HG03045 (cell line): ENCODE results near the gene ZBTB20.

Experiments used
- ATAC-seq: cut with Tn5 transposase; IDR thresholded peaks from one replicate; pipeline ENCODE4 v1.9.1; 2021; ENCODE audit warnings: mild to moderate bottlenecking, moderate library complexity; ENCODE audit not compliant: unreplicated experiment

Gene ZBTB20

DNA sequence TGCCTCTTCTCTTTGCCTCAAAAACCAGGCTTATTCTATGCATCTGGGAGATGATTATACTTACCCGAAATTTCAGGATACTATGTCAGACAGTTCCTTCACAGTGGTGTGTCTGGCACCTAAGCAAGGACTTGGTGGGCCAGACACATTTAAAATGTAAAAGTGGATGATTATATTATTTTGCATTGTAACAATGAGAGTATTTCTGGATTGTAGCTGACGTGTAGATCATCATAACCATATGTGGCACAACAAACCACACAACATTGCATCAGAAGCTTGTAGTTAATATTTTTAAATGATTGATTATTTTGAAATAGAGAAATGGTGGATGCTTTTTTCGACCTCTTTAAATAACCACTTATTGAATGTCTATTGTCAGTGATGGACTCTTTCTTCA, 744.2 kb downstream of the ZBTB20 start:
- no peak for ATAC-seq

DNA sequence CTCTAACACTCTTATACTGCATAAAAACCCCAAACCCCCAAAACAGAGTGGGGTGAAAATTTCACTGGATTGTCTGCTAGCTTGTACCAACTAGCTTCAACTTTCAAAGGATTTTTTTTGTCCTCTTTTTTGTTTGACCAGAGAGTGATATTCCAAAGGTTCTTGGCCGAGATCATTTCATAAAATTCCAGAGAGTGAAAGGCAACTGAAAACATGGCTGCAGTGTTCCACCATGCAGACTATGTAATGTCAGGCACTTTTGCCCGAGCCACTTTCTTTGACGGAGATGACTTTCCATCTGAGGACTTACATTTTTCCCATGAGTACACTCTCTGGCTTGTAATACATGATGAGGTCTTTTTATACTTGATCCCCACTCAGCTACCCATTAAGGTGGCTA, 745.7 kb downstream of the ZBTB20 start:
- no peak for ATAC-seq

DNA sequence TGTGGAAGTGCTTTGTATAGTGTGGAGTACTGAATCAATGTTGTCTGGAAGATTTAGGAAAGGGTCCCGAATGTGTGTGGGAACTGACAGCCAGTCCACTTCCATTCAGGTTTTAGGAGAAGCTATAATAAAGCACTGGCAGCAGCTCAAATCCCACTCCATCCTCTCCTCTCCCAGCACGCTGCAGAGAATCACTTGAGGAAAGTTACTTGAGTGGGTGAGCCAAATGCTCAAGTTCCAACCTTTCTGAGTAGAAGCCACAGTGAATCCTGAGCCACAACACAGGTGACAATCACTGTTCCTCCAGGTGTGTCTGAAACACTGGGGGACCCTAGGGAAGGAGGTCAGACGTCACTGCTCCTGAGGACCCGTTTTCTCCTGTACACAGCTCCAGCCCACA, 746.7 kb downstream of the ZBTB20 start:
- ATAC-seq: no peak

DNA sequence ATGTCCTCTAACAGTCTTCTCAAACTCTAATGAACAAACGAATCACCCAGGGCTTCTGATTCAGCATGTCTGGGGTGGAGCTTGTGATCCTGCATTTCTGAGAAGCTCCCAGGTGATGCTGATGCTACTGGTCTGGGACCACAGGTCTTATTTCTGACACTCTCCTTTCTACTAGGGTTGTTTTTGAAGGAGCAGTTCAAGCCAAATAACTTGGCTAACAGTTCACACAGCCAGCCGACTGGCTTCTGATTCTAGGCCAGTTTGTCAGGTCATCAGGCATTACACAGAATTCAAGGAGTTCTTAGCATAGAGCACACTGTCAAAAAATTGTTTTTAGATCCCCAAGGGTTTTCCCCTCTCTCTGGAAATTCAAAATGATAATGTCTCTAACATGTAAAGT, 752.5 kb downstream of the ZBTB20 start:
- no peak for ATAC-seq

DNA sequence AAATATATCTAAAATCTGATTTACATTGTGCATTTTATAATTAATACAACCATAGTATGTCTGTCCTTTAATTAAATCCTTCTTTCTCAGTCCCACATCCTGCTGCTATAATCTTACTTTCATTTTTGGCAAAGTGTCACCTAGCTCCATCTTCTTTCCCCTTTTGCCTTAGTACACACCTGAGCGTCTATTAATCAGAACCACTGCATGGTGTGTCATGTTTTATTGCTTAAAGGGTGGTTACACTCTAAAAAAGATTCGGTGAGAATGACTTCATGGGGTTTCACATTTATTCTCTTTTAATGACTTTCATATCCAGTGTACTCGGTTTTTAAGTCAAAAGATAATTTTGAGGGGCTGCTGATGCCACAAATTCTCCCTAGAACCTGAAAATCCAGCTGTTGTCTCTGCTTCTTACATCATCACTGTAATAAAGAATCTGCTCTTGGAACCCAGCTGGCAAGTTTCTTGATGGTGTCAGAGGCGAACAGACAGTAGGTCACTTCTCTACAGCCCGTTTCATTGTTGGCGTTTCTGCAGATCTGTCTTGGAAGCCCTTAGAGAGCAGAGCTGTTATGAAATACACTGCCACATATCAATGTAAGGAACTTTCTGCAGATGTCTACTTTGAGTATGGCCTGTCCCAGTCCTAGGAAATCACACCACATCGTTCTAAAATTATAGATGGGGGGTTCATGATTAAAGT, 753.6 kb downstream of the ZBTB20 start:
- no peak for ATAC-seq

DNA sequence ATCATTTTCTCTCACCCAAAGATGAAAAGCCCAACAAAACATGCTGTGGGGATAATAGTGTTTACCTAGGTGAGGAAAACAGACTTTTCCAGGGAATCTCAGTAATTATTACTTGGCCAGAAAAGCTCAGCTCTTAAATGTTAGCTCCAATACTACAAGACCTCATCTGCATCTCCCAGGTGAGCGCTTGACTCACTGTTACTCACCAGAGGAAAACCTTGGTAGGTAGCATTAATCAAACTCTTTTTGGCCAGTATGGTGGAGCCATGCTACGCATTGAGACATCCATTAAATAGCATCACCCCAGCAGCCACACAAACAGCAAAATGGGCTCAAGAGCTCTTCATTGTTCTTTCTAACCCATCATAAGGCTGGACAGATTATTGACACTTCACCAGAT, 754.3 kb downstream of the ZBTB20 start:
- no peak for ATAC-seq

DNA sequence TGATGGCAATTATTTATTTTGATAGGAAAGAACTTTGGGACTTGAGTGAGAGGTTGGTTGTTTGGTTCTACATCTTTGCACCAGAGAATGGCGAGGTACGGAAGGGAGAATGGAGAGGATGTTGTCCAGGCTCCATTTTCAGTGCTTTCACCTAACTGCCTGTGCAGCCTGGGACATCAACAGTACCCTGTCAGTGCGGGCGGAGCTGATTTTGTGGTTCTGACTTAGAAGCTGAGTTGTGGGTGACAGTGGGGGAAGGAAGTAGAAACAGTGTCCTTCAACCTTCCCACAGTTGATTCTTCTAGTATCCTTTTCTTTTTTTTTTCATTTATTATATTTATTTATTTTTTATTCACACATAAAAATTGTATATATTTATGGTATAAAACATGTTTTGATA, 757.9 kb downstream of the ZBTB20 start:
- ATAC-seq: no peak

DNA sequence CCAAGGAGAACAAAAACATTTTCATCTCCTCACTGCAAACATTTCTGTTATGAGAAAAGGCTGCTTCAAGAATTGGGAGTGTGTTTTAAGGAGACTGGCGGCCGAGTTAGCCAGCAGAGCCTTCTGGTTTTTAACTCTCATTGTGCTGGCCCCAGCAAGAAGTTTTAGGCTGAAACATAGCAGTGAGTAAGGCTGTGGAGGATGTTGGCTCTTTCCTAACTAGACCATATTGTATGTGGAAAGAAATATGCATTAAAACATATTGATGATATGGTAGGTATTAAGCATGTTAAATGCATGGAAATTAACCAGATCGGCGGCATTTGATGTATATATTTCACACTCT, 762.6 kb downstream of the ZBTB20 start:
- no peak for ATAC-seq

DNA sequence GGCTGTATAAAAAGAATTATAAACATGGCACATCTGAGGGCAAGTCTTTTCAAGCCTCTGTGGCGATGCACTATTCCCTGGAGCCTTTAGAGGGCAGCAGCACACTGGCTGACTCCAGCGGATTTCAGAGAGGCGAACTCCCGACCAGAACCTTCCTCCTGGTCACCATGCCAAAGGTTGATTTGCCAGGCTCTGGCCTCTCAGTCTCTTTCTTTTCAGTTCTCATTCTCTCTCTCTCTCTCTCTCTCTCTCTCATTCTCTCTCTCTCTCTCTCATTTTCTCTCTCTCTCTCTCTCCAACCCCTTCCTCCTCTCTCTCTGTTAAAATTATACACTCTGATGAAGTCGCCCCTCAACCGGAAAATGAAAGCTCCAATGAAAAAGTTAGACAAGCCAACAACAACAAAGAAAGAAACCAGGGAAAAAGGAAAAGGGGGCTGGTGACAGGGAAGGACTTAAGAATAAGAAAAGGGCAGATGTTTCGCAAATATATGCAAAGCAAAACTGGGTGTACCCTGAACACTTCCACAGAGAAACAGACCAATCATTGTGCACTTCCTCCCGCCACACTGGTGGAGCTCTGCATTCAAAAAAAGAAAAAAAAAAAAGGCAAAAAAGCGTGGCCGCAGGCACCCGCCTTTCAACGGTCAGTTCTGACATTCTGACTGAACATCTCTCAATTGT, 763.1 kb downstream of the ZBTB20 start:
- peak; percentile 80 for ATAC-seq

DNA sequence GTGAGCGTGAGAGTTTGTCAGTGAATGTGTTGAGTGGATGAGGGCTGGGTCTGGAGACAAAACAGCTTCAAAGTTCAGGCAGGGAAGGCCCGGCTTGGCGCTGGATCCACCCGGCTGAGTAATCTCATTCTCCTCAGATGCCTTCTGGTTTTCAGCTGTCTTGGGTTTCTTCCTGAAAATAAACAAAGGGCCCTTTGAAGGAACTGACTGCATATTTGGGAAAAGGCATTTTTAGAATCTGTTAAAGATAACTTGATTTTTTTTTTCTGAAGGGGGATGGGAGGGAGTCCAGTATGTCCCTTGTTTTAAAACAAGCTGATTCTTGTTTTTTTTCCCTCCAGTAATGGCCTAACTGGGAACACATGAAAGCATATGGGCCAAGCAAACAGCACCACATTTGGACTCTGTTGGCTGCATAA, 766.8 kb downstream of the ZBTB20 start:
- no peak for ATAC-seq

DNA sequence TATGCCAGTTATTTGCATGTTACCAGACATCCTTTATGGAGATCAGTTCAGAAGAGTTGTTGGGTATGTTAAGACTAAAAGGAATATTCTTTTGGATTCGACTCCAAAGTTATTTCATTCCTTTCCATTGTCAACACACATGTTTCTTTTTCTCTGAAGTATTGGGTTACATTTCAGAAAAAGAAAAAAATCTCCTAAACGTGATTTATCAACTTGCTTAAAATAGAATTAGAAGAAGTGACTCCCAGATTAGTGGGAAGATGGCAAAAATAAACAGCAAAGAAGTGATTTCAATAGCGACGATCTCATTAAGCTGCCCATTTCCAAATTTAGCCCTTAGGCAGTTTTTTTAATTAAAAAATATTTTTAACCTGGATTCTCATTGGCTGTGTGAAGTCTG, 767.8 kb downstream of the ZBTB20 start:
- no peak for ATAC-seq

DNA sequence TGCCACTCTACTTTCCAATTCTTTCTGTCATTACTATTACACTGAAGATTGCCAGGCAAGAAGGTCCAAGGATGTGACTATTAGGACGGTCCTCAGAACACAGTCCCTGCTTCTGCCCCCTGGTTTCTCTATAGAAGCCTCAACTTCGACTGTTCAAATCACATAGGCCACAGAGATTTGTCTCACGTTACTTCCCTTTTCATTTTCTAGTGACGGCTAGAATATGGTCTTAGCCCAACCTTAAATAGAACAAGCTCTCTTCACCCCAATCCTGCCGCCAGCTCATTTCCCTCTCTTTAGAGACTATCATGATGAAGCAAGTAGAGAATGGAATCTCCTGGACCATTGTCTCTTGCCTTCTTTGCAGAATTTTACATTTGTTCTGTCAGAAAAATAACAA, 768.3 kb downstream of the ZBTB20 start:
- ATAC-seq: no peak

DNA sequence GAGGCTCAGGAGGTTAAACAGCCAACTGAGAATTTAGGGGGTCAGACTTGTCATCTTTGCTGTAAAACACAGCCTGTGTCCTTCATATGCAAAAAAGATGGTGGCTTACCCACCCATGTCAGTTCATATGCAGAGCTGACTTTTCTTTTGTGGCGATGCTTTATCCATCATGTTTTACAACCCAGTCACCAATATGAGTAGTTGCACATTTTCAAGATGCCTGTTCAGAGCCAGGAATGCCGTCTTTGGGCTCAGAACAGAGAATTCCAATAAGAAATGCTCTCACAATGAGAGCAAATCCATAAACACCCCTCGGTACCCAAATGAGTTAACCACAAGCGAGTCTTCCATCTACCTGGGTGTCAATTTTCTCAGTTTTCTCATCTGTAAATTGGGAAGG, 769.7 kb downstream of the ZBTB20 start:
- ATAC-seq: no peak

DNA sequence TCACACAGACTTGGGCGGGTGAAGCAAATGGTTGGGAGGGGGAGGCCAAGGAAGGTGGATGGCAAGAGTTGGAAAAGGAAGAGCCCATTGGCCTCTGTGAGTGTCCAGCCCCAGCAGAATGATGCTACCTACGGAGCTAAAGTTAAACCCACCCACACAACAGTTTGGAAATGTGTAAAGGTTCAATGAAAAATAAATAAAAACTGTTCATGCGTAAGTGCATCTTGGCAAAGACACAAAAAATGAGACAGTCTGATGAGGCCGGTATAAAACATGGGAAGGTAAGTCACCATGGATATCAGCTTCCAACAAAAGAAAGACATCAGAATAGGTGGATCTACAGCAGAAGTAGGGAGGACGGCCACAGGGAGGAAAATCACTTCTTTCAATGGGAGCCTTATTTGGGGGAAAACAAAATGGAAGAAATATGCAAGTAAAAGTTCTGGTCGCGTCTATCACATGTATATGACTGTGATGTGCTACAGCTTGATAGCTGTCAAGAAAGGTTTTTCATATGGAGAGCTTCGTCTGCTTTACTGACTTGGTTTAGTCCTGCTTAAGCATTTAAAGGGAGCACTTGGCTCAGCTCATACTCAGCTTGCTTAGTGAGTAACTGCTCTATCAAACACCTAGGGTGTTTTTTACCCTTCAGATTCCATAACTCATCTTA, 770.4 kb downstream of the ZBTB20 start:
- no peak for ATAC-seq

DNA sequence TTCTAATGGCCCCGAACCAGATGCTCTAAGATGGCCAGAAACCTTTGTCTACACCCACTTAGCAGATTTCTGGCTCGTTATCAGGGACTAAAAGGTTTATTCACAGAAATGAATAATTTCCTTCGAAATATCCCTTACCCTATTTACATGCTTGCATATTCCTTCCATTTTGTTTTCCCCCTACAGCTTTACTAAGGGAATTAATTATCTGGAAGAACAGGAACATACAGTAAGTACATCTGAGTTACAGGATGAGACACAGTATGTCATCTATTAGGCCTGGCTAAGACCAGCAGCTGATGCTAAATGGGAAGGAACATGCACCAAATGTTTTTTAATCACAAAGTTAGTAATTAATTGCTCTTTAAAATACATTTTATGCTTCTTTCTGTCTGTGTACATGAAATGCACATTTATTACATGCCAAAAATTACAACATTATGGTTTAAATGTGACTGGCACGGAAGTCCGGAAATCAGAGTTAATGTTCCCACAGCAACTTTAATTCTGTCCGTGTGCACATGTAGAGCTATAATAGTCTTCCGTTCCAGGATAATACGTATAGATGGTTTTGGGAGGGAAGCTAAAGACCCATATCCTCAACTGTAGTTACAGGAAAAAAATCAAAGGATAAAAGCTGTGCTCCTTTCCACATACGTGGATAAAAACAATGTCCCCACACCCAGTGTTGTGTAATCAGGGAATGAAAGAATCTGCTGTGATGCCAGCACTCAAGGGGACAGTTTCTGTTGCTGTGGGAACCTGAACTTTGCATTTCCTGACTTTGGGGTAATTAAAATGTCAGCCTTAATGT, 771.3 kb downstream of the ZBTB20 start:
- no peak for ATAC-seq

DNA sequence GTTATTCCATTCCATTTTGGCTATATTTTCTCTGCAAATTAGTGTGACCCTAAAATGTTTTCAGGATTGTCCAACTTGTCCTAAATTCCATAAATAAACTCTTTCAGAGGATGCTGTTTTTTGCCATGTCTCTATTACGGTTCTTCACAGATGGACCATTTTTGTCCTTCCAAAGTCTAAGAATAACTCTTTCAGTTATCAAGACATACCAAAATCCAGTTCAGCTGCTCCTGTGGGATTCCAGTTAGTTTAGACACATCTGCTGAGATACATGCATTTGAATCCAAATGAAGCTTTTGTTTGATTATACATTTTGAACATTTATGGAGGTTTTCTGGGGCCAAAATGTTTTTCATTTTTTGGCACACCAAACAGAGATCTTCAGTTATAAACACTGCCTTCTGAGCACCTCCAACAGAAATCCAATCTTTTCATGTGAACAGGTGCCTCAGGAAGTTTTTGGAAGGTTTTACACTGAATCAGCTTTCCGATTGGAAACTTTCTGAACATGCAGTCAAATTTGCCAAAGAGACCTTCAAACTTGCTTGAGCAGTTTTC, 772.6 kb downstream of the ZBTB20 start:
- no peak for ATAC-seq

DNA sequence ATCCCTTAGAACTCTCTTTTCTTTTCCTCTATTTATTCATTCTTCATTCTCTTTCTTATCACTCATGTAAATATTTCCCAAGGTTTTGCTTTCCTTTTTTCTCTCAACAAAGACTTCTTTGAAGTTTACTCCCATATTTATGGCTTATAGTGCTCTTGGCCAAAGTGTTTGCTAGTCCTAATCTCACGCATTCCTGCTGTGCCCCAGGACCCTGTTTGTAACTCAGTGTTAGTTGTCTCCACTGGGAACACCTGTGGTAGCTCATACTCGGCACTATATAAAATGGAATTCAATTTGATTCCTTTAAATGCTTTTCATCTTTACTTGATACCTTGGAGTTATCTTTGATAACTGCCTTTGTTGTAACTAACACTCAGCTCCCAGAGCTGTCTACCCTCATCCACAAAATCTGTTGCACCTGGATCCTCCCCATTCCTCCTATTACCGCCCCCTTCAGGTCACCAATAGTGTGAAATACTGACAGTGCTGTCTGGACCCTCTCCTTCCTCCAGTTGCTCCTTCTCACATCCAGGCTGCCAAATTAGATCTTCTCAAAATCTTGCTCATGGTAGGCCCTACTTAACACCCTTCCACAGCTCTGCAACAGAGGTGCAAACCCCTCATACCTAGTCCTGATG, 776.4 kb downstream of the ZBTB20 start:
- ATAC-seq: no peak

DNA sequence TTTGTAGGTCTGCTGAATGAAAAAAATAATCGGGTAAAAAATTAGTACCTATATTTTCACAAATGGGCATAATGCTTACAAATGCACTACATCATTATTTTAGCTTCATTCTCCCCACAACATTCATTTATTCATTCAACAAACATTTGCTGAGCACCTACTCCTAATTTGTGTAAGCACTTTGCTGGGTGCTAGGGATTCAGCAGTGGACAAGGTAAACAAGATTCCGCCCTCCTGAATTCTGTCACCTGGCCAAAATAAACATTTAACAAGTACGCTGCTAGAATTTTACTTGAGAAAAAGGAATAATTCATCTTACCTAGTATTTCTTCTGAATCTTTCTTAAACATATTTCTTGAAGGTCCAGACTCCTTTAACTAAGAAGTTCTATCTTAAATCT, 781.2 kb downstream of the ZBTB20 start:
- ATAC-seq: no peak

DNA sequence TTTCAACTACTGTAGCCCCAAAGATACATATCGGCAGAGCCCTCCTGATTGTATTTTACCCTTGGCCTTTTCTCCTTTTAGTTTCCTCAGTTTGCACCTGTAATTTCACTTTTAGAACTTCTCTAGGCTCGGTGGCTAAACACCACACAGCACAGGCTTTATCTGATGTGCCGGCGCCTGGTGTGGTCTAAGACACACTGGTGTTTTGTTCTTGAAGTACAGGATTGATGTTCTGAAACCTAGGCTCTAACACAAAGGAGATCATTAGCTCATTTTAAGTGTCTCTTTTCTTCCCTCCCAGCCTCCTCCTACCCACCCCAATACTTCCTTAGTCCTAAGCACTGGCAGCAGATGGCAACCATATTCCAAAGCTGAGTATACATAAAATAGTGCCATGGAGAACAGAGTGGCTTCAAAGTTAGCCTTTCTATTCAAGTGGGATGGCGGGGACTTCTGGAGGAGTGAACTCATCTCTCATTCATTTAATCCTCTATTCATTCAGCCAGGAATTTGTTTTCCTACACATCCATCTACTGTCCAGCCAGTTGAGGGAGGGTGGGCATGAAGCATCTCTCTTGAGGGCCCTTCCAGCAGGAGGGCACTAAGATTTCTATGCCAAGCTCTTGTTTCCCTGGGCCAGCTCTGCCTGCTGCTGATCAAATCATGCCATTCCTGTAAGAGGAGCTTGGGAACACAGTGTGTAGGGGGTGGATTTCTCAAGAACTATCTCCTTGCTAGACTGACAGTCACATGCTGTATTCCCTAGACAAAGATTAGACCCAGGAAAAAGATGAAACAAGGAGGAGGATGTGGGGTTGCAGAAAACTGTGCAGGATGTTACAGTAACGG, 782.1 kb downstream of the ZBTB20 start:
- no peak for ATAC-seq
